ENCODE measurements around the gene BTNL9.

DNA sequence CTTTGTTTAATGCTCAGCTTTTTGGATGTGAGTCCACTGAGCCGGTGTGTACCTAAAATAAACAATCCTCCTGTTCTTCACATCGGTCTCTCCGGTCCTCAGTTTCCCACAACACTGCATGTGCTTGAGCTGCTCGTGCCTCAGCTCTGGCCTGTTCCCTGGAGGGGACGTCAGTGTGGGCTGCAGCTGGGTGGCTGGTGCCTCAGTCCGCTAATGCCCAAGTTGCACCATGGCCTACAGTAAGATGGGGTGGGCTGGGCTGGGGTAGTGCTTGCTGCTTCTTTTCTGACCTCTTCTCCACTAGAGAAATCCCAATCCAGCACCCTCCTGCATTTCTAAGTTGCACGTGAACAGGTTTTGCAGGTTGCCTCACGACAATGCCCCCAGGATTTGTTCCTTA is 595 bp upstream of the BTNL9 start:
- TF ChIP-seq POLR2AphosphoS5 (IDR thresholded peaks at IDR 0.05) (no peak), POLR2A (IDR thresholded peaks at IDR 0.05) (no peak)
- TF ChIP-seq, protein P1, sequence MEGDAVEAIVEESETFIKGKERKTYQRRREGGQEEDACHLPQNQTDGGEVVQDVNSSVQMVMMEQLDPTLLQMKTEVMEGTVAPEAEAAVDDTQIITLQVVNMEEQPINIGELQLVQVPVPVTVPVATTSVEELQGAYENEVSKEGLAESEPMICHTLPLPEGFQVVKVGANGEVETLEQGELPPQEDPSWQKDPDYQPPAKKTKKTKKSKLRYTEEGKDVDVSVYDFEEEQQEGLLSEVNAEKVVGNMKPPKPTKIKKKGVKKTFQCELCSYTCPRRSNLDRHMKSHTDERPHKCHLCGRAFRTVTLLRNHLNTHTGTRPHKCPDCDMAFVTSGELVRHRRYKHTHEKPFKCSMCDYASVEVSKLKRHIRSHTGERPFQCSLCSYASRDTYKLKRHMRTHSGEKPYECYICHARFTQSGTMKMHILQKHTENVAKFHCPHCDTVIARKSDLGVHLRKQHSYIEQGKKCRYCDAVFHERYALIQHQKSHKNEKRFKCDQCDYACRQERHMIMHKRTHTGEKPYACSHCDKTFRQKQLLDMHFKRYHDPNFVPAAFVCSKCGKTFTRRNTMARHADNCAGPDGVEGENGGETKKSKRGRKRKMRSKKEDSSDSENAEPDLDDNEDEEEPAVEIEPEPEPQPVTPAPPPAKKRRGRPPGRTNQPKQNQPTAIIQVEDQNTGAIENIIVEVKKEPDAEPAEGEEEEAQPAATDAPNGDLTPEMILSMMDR (IDR thresholded peaks at IDR 0.05), result no peak

All from upper lobe of left lung (tissue), 4 donors.